Measurements from ENCODE around the gene PUS1.

GRCh38 chr12:131917139-131917710 is 11.9 kb upstream of the PUS1 start:
- TF ChIP-seq EZH2 (IDR thresholded peaks at IDR 0.05; ENCODE audit: insufficient read depth, low read length) (no peak), CTCF (IDR thresholded peaks at IDR 0.05; ENCODE audit: insufficient read depth, low read depth, low read length) (no peak)

Measured in astrocyte (in vitro differentiated cells and primary cell).